Heart left ventricle (tissue), 16 donors: ENCODE results near the gene ETV4. TPM values are rescaled to one million over a fixed set of nuclear protein-coding genes. Genes with fewer than 3 reads are reported as not detected.

ENCODE experiments used
- ATAC-seq, 4 donors: fragments of 200-7000 bp; cut with Tn5 transposase; one replicate each; pipeline ENCODE4 v1.9.1; 2020 to 2022; ENCODE audit warnings: moderate library complexity in 4 of 4, mild to moderate bottlenecking in 3 of 4, moderate number of reproducible peaks in 1 of 4
- DNase-seq, 5 donors: peaks; one replicate each; pipeline ENCODE4 v3.0.0-alpha.2; 2020
- H3K27ac ChIP-seq, 12 donors: fragments of 200-600 bp; sonication (generic) in 4 of 12; one replicate each; pipeline versions ENCODE4 v1.5.0 to v1.8.0; 2016 to 2022; ENCODE audit warnings: mild to moderate bottlenecking in 2 of 12
- H3K27me3 ChIP-seq, 9 donors: fragments of 200-600 bp; sonication (generic) in 2 of 9; one replicate each; pipeline versions ENCODE4 v1.5.1 to v1.8.0; 2016 to 2022; ENCODE audit warnings: mild to moderate bottlenecking in 3 of 9
- H3K36me3 ChIP-seq, 9 donors: fragments of 200-600 bp; sonication (generic) in 2 of 9; one replicate each; pipeline versions ENCODE4 v1.5.0 to v1.8.0; 2018 to 2022; ENCODE audit warnings: mild to moderate bottlenecking in 2 of 9
- H3K4me1 ChIP-seq, 12 donors: fragments of 200-600 bp; sonication (generic) in 4 of 12; one replicate each; pipeline versions ENCODE4 v1.5.0 to v1.8.0; 2016 to 2022; ENCODE audit warnings: mild to moderate bottlenecking in 3 of 12
- H3K4me3 ChIP-seq, 12 donors: fragments of 200-600 bp; sonication (generic) in 4 of 12; one replicate each; pipeline versions ENCODE4 v1.5.0 to v1.8.0; 2017 to 2022; ENCODE audit warnings: mild to moderate bottlenecking in 9 of 12, moderate library complexity in 4 of 12
- H3K9me3 ChIP-seq, 12 donors: fragments of 200-600 bp; sonication (generic) in 4 of 12; one replicate each; pipeline versions ENCODE4 v1.5.0 to v1.8.0; 2016 to 2022; ENCODE audit warnings: mild to moderate bottlenecking in 1 of 12
- CTCF ChIP-seq, 12 donors: fragments of 200-600 bp; sonication (generic) in 4 of 12; IDR thresholded peaks; one replicate each; pipeline versions ENCODE4 v1.5.0 to v1.8.0; 2018 to 2022; ENCODE audit warnings: antibody characterized with exemption in 12 of 12, mild to moderate bottlenecking in 5 of 12
- POLR2A ChIP-seq, 2 donors: fragments of 450-650 bp; IDR thresholded peaks; one replicate each; pipeline ENCODE4 v1.6.1; 2017; ENCODE audit warnings: antibody characterized with exemption in 2 of 2, mild to moderate bottlenecking in 2 of 2, moderate library complexity in 2 of 2
- WGBS, 4 donors: extraction: QIAGEN DNeasy Blood & Tissue Kit in 2 of 4; methylation state at CpG; one replicate each; pipeline versions ENCODE4 v1.1.5 to v1.1.7; 2013 to 2018; 5-methylcytosine and 5-hydroxymethylcytosine counted together
- intact Hi-C, 10 donors: fragments of 100-400 bp; cut with DNase I; formaldehyde crosslinking; loops; one replicate each; pipeline versions ENCODE4 v1.11.1 to v1.14.2; 2022
- polyA plus RNA-seq, 2 donors: library from polyadenylated mRNA; stranded (reverse); fragments of 200-250 nt; gene quantifications; one replicate each; pipeline ENCODE4 v1.2.3, GENCODE V29; 2013
- total RNA-seq, 9 donors: library from RNA; depleted of rRNA in 2 of 9; stranded (reverse); fragments of >200 nt in 2 of 9; fragmentation: NEBNext Ultra II Directional in 3 of 9; extraction: Animal tissue kit (Norgen Biotek cat#: 25700) in 3 of 9; gene quantifications; one replicate each; pipeline versions ENCODE4 v1.1.0 to v1.2.4, GENCODE V29; 2016 to 2023
- donor health status: ischemic (EF 13 %, LVEDD 7.1; RV severe dilation, severe dysfunction).
- donor health status: healthy with polysubstance abuse.
- donor health status: DM: no; HTN: yes; CAD: no.
- donor health status: DM: no; HTN: no; CAD: no.
- donor health status: ischemic (EF 25% LVEDD 6.9; RV normal size, moderate dysfunction).
- donor health status: ischemic (EF 25% LVEDD 5.7; RV mildly dilated, moderate dysfunction).
- donor health status: healthy.
- donor health status: DM: yes; HTN: yes; CAD: no.
- donor health status: ischemic (EF 35%, LVEDD 5.7; RV mildly dilated, moderate dysfunction).
- donor health status: nonischemic (EF 11% LVEDD 7.7; RV severe dilation, severe dysfunction).
- donor health status: DM: yes; HTN: yes; CAD: no.
- donor health status: PGD.
- donor health status: ischemic (EF 29% LVEDD 5.4; RV normal size, mild dysfunction).
- donor health status: nonischemic (EF 23%, LVEDD 6.1; RV moderate dilation, normal function).

ETV4 gene
- total and polyA plus RNA-seq, 11 donors, result 0.30 to 1.7 (median 0.74) TPM

GRCh38 chr17:43479948-43480347, 66.2 kb downstream of the ETV4 start:
- H3K36me3 ChIP-seq, result no peaks in the 10 kb centered on the region
- DNase-seq, result no peak
- H3K9me3 ChIP-seq, result no peaks in the 10 kb centered on the region
- ATAC-seq, result no peak
- intact Hi-C loops, result no loop called here
- TF ChIP-seq POLR2A (IDR thresholded peaks at IDR 0.05), result no peak
- TF ChIP-seq CTCF (IDR thresholded peaks at IDR 0.05), result no peak
- H3K4me1 ChIP-seq, result peaks cover 0 to 14% (median 11%) of the 10 kb centered on the region in 12 donors
- H3K4me3 ChIP-seq, result no peak overlapping the region
- H3K27me3 ChIP-seq, result no peaks in the 10 kb centered on the region
- 91 to 95% (median 94%) methylated on average over 3 of the region's 3 CpGs for WGBS, 4 donors
- no peak overlapping the region for H3K27ac ChIP-seq

Other genes starting within 250 kb of the ETV4 start
- gene ARL4D, start 147.3 kb downstream of the ETV4 start, total RNA-seq, result 10 to 100 TPM in 1 of 9 donors, 1 to 10 TPM in 8; 2.2 to 16.2 (median 4.0) TPM
- gene ARL4D, start 147.3 kb downstream of the ETV4 start, polyA plus RNA-seq, result 1 to 10 TPM; 5.6 to 8.7 TPM
- 10 to 100 TPM; 22.7 to 41.0 (median 28.1) TPM for gene DHX8, start 62.4 kb downstream of the ETV4 start, total RNA-seq
- 10 to 100 TPM; 13.4 to 30.7 TPM for gene DHX8, start 62.4 kb downstream of the ETV4 start, polyA plus RNA-seq
- 10 to 100 TPM in 8 of 9 donors, 1 to 10 TPM in 1; 9.7 to 24.0 (median 16.1) TPM for gene MEOX1, start 115.6 kb upstream of the ETV4 start, total RNA-seq
- gene MEOX1, start 115.6 kb upstream of the ETV4 start, polyA plus RNA-seq, result 10 to 100 TPM; 11.6 to 17.0 TPM
- not detected for gene SOST, start 212.5 kb upstream of the ETV4 start, total RNA-seq
- gene SOST, start 212.5 kb upstream of the ETV4 start, polyA plus RNA-seq, result not detected
- gene DUSP3, start 232.6 kb upstream of the ETV4 start, total RNA-seq, result 100 to 1,000 TPM; 210 to 363 (median 267) TPM
- gene DUSP3, start 232.6 kb upstream of the ETV4 start, polyA plus RNA-seq, result 100 to 1,000 TPM; 208 to 312 TPM
- gene CFAP97D1, start 234.1 kb upstream of the ETV4 start, total RNA-seq, result under 1 TPM in 2 of 9 donors, not detected in 7; 0.05 to 0.45 TPM
- not detected for gene CFAP97D1, start 234.1 kb upstream of the ETV4 start, polyA plus RNA-seq